Muscle of leg (tissue), 11 donors: ENCODE results near the gene CEBPA. TPM values are rescaled to one million over a fixed set of nuclear protein-coding genes. Genes with fewer than 3 reads are reported as not detected.

Source experiments
- DNase-seq: peaks from one replicate; pipeline ENCODE4 v3.0.0; 2013
- H3K27ac ChIP-seq: one replicate; pipeline ENCODE4 v1.5.1; 2013; ENCODE audit warnings: mild to moderate bottlenecking, low read length, control low read depth
- H3K27me3 ChIP-seq: one replicate; pipeline ENCODE4 v1.6.1; 2013; ENCODE audit warnings: low read length; ENCODE audit not compliant: control insufficient read depth, insufficient read depth
- H3K36me3 ChIP-seq: one replicate; pipeline ENCODE4 v1.6.1; 2013; ENCODE audit warnings: low read length; ENCODE audit not compliant: control insufficient read depth, insufficient read depth
- H3K4me1 ChIP-seq: one replicate; pipeline ENCODE4 v1.6.1; 2013; ENCODE audit warnings: low read length; ENCODE audit not compliant: control insufficient read depth, insufficient read depth
- H3K4me3 ChIP-seq: one replicate; pipeline ENCODE4 v1.5.1; 2013; ENCODE audit warnings: low read length, control low read depth
- H3K9me3 ChIP-seq: replicated peaks from 2 replicates; pipeline ENCODE4 v1.6.1; 2013; ENCODE audit warnings: low read depth, low read length; ENCODE audit not compliant: control insufficient read depth
- WGBS: methylation state at CpG from one replicate; pipeline ENCODE4 v1.1.5; 2013; ENCODE audit warnings: missing lambda C conversion rate; ENCODE audit not compliant: insufficient coverage; 5-methylcytosine and 5-hydroxymethylcytosine counted together
- polyA plus RNA-seq, 8 donors: library from polyadenylated mRNA; unstranded; fragments of 120-200 nt; gene quantifications; one replicate each; pipeline versions ENCODE4 v1.2.1 to v1.2.3, GENCODE V29; 2013; ENCODE audit warnings: inconsistent platforms in 1 of 8, low replicate concordance in 1 of 8; ENCODE audit not compliant: insufficient read length in 8 of 8, insufficient read depth in 1 of 8
- total RNA-seq: library from RNA; stranded (reverse); fragments of 120-200 nt; gene quantifications from one replicate; pipeline ENCODE4 v1.2.4, GENCODE V29; 2013

The CEBPA gene
- total and polyA plus RNA-seq, 9 donors, result 3.9 to 11.3 (median 5.4) TPM

DNA sequence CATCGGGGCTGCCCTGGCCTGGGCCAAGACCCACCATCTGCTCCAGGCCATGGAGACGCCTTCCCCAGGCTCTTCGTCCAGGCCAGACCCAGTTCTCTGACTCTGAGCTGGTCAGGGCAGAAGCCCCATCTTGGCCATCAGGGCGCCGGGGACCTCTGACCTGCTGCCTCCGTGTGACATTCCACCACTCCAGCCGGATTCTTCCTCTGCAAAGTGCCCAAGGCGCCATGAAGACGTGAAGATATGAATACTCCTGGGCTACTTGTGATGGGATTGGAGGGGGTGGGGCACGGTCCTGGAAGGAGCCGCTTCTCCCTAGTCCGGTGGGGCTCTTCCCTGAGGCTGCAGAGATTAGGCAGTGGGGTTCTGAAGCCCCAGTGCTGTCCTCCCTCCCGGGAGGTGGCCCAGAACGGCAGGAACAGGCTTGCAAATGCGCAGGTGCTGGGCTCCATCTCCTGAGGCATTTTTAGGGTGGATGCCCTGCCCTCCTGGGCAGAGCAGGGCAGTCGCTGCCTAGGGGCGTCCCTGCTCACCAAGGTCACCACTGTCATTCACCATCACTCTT is 50.7 kb downstream of the CEBPA start:
- no peaks in the 10 kb centered on the region for H3K9me3 ChIP-seq
- H3K27me3 ChIP-seq, result no peaks in the 10 kb centered on the region
- DNase-seq, result no peak
- H3K27ac ChIP-seq, result no peak overlapping the region
- peaks cover 20% of the 10 kb centered on the region for H3K4me1 ChIP-seq
- no peak overlapping the region for H3K4me3 ChIP-seq
- no peaks in the 10 kb centered on the region for H3K36me3 ChIP-seq
- WGBS, result 69% methylated on average over 11 of the region's 17 CpGs

DNA sequence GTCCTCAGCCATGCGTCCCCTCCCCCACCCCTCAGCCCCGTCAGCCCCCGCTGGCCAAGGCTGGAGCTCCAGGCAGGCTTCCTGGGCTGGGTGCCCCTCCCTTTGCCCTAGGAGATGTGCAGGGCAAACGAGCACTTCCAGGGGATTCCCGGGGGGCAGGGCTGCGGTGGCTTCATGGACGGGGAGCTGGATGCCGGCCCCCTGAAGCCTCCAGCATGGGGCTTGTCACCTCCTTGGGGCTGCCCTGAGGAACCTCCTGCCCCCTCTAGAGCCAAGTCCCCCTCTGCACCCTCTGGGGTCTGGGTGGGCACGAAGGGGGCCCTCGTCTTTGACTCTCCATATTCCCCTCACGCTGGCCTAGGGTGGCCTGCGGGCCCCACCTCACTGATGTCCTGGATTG is 51.3 kb downstream of the CEBPA start:
- H3K27me3 ChIP-seq, result no peaks in the 10 kb centered on the region
- H3K4me3 ChIP-seq, result no peak overlapping the region
- no peaks in the 10 kb centered on the region for H3K9me3 ChIP-seq
- no peak for DNase-seq
- no peak overlapping the region for H3K27ac ChIP-seq
- no peaks in the 10 kb centered on the region for H3K36me3 ChIP-seq
- H3K4me1 ChIP-seq, result peaks cover 24% of the 10 kb centered on the region
- WGBS, result 38% methylated on average over 9 of the region's 12 CpGs

DNA sequence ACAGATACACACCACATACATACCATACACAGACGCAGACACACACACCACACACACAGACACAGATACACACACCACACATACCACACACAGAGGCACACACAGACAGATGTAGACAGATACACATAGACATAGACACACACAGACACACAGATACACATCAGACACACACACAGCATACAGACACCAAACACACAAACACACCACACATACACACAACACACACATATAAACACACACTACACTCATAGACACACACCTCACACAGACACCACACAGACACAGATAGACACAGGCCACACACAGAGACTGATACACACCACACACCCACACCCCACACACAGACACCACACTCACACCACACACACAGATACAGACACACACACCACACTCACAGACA is 51.8 kb downstream of the CEBPA start:
- Histone ChIP-seq H3K27me3 (no peaks in the 10 kb centered on the region), H3K9me3 (peaks cover 3% of the 10 kb centered on the region), H3K4me3 (no peak overlapping the region), H3K36me3 (no peaks in the 10 kb centered on the region), H3K27ac (no peak overlapping the region), H3K4me1 (peaks cover 27% of the 10 kb centered on the region)
- 100% methylated on average over 1 of the region's 1 CpG for WGBS
- no peak for DNase-seq

Other genes with a start within 250 kb of the CEBPA start
- 1.3 TPM for gene RHPN2, start 237.6 kb downstream of the CEBPA start, total RNA-seq
- 1 to 10 TPM in 7 of 8 donors, under 1 TPM in 1; 0.98 to 4.8 (median 1.7) TPM for gene RHPN2, start 237.6 kb downstream of the CEBPA start, polyA plus RNA-seq
- gene GPATCH1, start 221.4 kb downstream of the CEBPA start, total RNA-seq, result 7.8 TPM
- gene GPATCH1, start 221.4 kb downstream of the CEBPA start, polyA plus RNA-seq, result 1 to 10 TPM; 6.2 to 9.5 (median 7.5) TPM
- gene WDR88, start 170.4 kb downstream of the CEBPA start, total RNA-seq, result 0.09 TPM
- gene WDR88, start 170.4 kb downstream of the CEBPA start, polyA plus RNA-seq, result 1 to 10 TPM in 1 of 8 donors, under 1 TPM in 7; 0.44 to 1.3 (median 0.50) TPM
- 20.8 TPM for gene LRP3, start 108.2 kb downstream of the CEBPA start, total RNA-seq
- 10 to 100 TPM; 18.0 to 31.1 (median 23.3) TPM for gene LRP3, start 108.2 kb downstream of the CEBPA start, polyA plus RNA-seq
- 4.7 TPM for gene SLC7A10, start 76.7 kb downstream of the CEBPA start, total RNA-seq
- gene SLC7A10, start 76.7 kb downstream of the CEBPA start, polyA plus RNA-seq, result 10 to 100 TPM in 4 of 8 donors, 1 to 10 TPM in 4; 4.9 to 12.2 (median 9.9) TPM
- 15.4 TPM for gene CEBPG, start 71.2 kb upstream of the CEBPA start, total RNA-seq
- 10 to 100 TPM; 16.7 to 23.3 (median 18.8) TPM for gene CEBPG, start 71.2 kb upstream of the CEBPA start, polyA plus RNA-seq
- 20.3 TPM for gene PEPD, start 219.3 kb upstream of the CEBPA start, total RNA-seq
- gene PEPD, start 219.3 kb upstream of the CEBPA start, polyA plus RNA-seq, result 10 to 100 TPM; 41.3 to 55.4 (median 46.4) TPM